GM12878 (cell line): ENCODE results near the gene TMSB10.

Experiments
- CHD2 ChIP-seq: IDR thresholded peaks from 2 replicates; pipeline ENCODE4 v1.6.1; 2011; ENCODE audit warnings: low read depth, low read length, improper control_type of control experiment, borderline replicate concordance
- CREM ChIP-seq: IDR thresholded peaks from 2 replicates; pipeline ENCODE4 v1.6.1; 2014; ENCODE audit warnings: antibody characterized with exemption, low read depth
- EP300 ChIP-seq, 2 experiments: fragments of 150-350 bp in 1 of 2; IDR thresholded peaks; 2 replicates each; pipeline ENCODE4 v1.6.1; 2011 to 2012; ENCODE audit warnings: low read depth in 2 of 2, low read length in 2 of 2, borderline replicate concordance in 1 of 2, improper control_type of control experiment in 1 of 2, inconsistent platforms in 1 of 2; ENCODE audit not compliant: control insufficient read depth in 1 of 2
- EZH2 ChIP-seq: IDR thresholded peaks from 2 replicates; pipeline ENCODE4 v1.6.1; 2012; ENCODE audit warnings: low read depth, mild to moderate bottlenecking, control low read depth, inconsistent platforms, low read length, borderline replicate concordance; ENCODE audit not compliant: control insufficient read depth
- POLR2A ChIP-seq: IDR thresholded peaks from 2 replicates; pipeline ENCODE4 v1.6.1; 2011; ENCODE audit warnings: low read depth, mild to moderate bottlenecking, low read length
- POLR2AphosphoS2 ChIP-seq: IDR thresholded peaks from 2 replicates; pipeline ENCODE4 v1.6.1; 2011; ENCODE audit warnings: low read depth, mild to moderate bottlenecking, low read length, improper control_type of control experiment, moderate library complexity
- TAF1 ChIP-seq: IDR thresholded peaks from 2 replicates; pipeline ENCODE4 v1.6.1; 2011; ENCODE audit warnings: mild to moderate bottlenecking, low read depth, low read length, borderline replicate concordance
- YY1 ChIP-seq: IDR thresholded peaks from 2 replicates; pipeline ENCODE4 v1.6.1; 2011; ENCODE audit warnings: low read depth, mild to moderate bottlenecking, low read length
- TF ChIP-seq, protein P1 (sequence below), 3 experiments: IDR thresholded peaks in 2 of 3; conservative IDR thresholded peaks in 1 of 3; 2 replicates each; pipeline ENCODE4 v1.5.1; 2011; ENCODE audit warnings: low read depth in 3 of 3, low read length in 3 of 3, mild to moderate bottlenecking in 3 of 3, control low read depth in 2 of 3, moderate library complexity in 2 of 3, inconsistent platforms in 1 of 3, mixed read lengths in 1 of 3; ENCODE audit not compliant: control insufficient read depth in 2 of 3, insufficient read depth in 1 of 3; ENCODE audit errors: extremely low read depth in 1 of 3
- TF ChIP-seq, protein P2 (sequence below): IDR thresholded peaks from 2 replicates; pipeline ENCODE4 v1.6.1; 2011; ENCODE audit warnings: borderline replicate concordance, low read depth, mild to moderate bottlenecking, moderate library complexity, mixed read lengths, low read length; ENCODE audit not compliant: insufficient read depth; ENCODE audit errors: extremely low read length

GRCh38 chr2:84908948-84909713, 3.7 kb downstream of the TMSB10 start:
- TF ChIP-seq YY1 (no peak), POLR2A (peak; percentile 42; the same call in 1 of the 2 replicates), TAF1 (no peak), EP300 (IDR thresholded peaks at IDR 0.05; ENCODE audit: borderline replicate concordance in 1 of 2, control insufficient read depth in 1 of 2, low read depth in 2 of 2, low read length in 2 of 2) (no peak), POLR2AphosphoS2 (no peak), EZH2 (no peak), CREM (no peak), CHD2 (no peak)
- TF ChIP-seq, protein P1, sequence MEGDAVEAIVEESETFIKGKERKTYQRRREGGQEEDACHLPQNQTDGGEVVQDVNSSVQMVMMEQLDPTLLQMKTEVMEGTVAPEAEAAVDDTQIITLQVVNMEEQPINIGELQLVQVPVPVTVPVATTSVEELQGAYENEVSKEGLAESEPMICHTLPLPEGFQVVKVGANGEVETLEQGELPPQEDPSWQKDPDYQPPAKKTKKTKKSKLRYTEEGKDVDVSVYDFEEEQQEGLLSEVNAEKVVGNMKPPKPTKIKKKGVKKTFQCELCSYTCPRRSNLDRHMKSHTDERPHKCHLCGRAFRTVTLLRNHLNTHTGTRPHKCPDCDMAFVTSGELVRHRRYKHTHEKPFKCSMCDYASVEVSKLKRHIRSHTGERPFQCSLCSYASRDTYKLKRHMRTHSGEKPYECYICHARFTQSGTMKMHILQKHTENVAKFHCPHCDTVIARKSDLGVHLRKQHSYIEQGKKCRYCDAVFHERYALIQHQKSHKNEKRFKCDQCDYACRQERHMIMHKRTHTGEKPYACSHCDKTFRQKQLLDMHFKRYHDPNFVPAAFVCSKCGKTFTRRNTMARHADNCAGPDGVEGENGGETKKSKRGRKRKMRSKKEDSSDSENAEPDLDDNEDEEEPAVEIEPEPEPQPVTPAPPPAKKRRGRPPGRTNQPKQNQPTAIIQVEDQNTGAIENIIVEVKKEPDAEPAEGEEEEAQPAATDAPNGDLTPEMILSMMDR (IDR thresholded peaks at IDR 0.05 in 2 of 3, conservative IDR thresholded peaks at IDR 0.05 in 1 of 3; ENCODE audit: control insufficient read depth in 2 of 3, extremely low read depth in 1 of 3, insufficient read depth in 1 of 3, low read depth in 3 of 3, low read length in 3 of 3), result no peak
- TF ChIP-seq, protein P2, sequence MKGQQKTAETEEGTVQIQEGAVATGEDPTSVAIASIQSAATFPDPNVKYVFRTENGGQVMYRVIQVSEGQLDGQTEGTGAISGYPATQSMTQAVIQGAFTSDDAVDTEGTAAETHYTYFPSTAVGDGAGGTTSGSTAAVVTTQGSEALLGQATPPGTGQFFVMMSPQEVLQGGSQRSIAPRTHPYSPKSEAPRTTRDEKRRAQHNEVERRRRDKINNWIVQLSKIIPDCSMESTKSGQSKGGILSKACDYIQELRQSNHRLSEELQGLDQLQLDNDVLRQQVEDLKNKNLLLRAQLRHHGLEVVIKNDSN, result no peak
